SH-SY5Y (cell line): ENCODE data around the gene FUOM.

Source experiments
- GATA2 ChIP-seq: IDR thresholded peaks from 2 replicates; pipeline ENCODE4 v1.6.1; 2011; ENCODE audit warnings: mild to moderate bottlenecking, low read depth, low read length
- GATA3 ChIP-seq: IDR thresholded peaks from 2 replicates; pipeline ENCODE4 v1.6.1; 2011; ENCODE audit warnings: low read depth, mild to moderate bottlenecking, low read length, moderate library complexity

DNA sequence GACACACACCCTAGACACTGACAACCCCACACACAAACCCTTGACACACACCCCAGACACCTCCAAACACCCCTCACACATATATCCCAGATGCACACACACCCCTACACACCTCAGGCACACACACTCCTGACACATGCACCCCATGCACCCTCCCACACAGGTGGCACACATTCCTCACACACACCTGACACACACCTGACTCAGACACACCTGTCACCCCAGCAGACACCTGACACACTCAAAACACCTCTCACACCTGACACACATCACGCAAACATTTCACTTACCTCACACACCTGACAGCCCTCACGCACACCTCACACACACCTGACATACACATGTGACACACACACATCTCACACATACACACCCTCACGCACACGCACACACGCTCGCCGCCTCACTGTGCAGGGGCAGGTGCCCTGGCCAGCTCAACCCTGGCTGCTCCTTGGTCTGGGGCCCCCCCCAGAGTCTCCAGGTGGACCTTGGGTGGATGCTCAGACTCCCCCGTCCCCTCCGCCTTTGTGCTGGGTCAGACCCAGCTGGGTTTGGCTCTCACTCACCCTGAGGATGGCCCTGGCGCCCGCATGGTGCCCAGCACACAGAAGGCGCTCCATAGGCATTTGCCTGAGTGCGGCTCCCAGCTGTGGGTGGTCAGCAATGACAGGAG lies 18.0 kb downstream of the FUOM start:
- TF ChIP-seq GATA3 (no peak), GATA2 (no peak)
